G401 (cell line): ENCODE results near the gene TET1. TPM values are rescaled to one million over a fixed set of nuclear protein-coding genes. Genes with fewer than 3 reads are reported as not detected.
"Not testable (repeated sequence)": the region's sequence is repeated elsewhere in the genome, so short reads cannot be mapped to it uniquely, and the experiment has no call there.

Experiments used
- DNase-seq: peaks from one replicate; pipeline ENCODE4 v3.0.0-alpha.2; 2015; ENCODE audit warnings: low spot score
- in situ Hi-C: cut with HindIII; loops from 2 replicates; pipeline ENCODE4 v1.10.0; 2016; ENCODE audit warnings: low sequenced_read_pairs, mixed read lengths
- total RNA-seq: library from RNA; depleted of rRNA; stranded (reverse); fragments of >200 nt; shearing (Covaris generic); gene quantifications from 2 replicates; pipeline ENCODE4 v1.2.3, GENCODE V29; 2014; rRNA removed

Gene TET1
- 3.1 and 6.7 TPM in 2 replicates for total RNA-seq

GRCh38 chr10:68560186-68560942, at the start of gene TET1:
Gene TET1, plus strand, starts transcription at chr10:68560337. Its CDS starts 12,002 bp downstream, at chr10:68572339.
- in situ Hi-C loops = no loop called here

GRCh38 chr10:68516216-68516615, 43.9 kb upstream of the TET1 start:
- in situ Hi-C loops, DNase-seq: not testable (repeated sequence)

More at GRCh38 chr10:68560186-68560942, at the start of gene TET1:
- peak; percentile 46 for DNase-seq

- DNase-seq = no peak
- in situ Hi-C loops = no loop called here
Measured at GRCh38 chr10:68516766-68517165, 43.4 kb upstream of the TET1 start.

GRCh38 chr10:68517188-68517587, 42.9 kb upstream of the TET1 start:
- in situ Hi-C loops = no loop called here
- no peak for DNase-seq

GRCh38 chr10:68518609-68519008, 41.5 kb upstream of the TET1 start:
- DNase-seq, in situ Hi-C loops: not testable (repeated sequence)

GRCh38 chr10:68525490-68526038, 34.6 kb upstream of the TET1 start:
- in situ Hi-C loops, DNase-seq: not testable (repeated sequence)

GRCh38 chr10:68526634-68527307, 33.4 kb upstream of the TET1 start:
- no peak for DNase-seq
- in situ Hi-C loops = no loop called here

- DNase-seq = no peak
- in situ Hi-C loops = no loop called here
Measured at GRCh38 chr10:68536973-68537372, 23.2 kb upstream of the TET1 start.

GRCh38 chr10:68537796-68538195, 22.3 kb upstream of the TET1 start:
- in situ Hi-C loops = no loop called here
- DNase-seq = no peak

- no peak for DNase-seq
- in situ Hi-C loops = no loop called here
Measured at GRCh38 chr10:68543004-68543918, 16.9 kb upstream of the TET1 start.

GRCh38 chr10:68550747-68551411, 9.3 kb upstream of the TET1 start:
- in situ Hi-C loops = no loop called here
- DNase-seq = peak; percentile 75

- in situ Hi-C loops = no loop called here
- DNase-seq = no peak
Measured at GRCh38 chr10:68553138-68553537, 7.0 kb upstream of the TET1 start.

- no peak for DNase-seq
- in situ Hi-C loops = no loop called here
Measured at GRCh38 chr10:68553599-68553998, 6.5 kb upstream of the TET1 start.

- no peak for DNase-seq
- in situ Hi-C loops = no loop called here
Measured at GRCh38 chr10:68558478-68558877, 1.7 kb upstream of the TET1 start.

- in situ Hi-C loops = no loop called here
- no peak for DNase-seq
Measured at GRCh38 chr10:68559251-68559650, 886 bp upstream of the TET1 start.

- in situ Hi-C loops = no loop called here
- no peak for DNase-seq
Measured at GRCh38 chr10:68559841-68560185, 324 bp upstream of the TET1 start.

- in situ Hi-C loops = no loop called here
- peak; percentile 14 for DNase-seq
Measured at GRCh38 chr10:68560943-68561864, 1.1 kb downstream of the TET1 start.
